ENCODE data around the gene TMEM126A.
"Not testable (repeated sequence)": the region's sequence is repeated elsewhere in the genome, so short reads cannot be mapped to it uniquely, and the experiment has no call there.

DNA sequence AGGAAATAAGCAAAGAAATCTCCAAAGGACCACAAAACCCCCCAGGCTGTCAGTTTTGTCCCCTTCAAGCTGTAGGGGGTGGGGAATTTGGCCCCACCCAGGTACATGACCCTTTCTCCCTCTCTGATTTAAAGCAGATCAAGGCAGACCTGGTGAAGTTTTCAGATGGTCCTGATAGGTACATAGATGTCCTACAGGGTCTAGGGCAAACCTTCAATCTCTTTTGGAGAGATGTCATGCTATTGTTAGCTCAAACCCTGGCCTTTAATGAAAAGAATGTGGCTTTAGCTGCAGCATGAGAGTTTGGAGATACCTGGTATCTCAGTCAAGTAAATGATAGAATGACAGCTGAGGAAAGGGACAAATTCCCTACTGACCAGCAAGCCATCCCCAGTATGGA, 39.1 kb upstream of the TMEM126A start:
- TF ChIP-seq, protein P1, sequence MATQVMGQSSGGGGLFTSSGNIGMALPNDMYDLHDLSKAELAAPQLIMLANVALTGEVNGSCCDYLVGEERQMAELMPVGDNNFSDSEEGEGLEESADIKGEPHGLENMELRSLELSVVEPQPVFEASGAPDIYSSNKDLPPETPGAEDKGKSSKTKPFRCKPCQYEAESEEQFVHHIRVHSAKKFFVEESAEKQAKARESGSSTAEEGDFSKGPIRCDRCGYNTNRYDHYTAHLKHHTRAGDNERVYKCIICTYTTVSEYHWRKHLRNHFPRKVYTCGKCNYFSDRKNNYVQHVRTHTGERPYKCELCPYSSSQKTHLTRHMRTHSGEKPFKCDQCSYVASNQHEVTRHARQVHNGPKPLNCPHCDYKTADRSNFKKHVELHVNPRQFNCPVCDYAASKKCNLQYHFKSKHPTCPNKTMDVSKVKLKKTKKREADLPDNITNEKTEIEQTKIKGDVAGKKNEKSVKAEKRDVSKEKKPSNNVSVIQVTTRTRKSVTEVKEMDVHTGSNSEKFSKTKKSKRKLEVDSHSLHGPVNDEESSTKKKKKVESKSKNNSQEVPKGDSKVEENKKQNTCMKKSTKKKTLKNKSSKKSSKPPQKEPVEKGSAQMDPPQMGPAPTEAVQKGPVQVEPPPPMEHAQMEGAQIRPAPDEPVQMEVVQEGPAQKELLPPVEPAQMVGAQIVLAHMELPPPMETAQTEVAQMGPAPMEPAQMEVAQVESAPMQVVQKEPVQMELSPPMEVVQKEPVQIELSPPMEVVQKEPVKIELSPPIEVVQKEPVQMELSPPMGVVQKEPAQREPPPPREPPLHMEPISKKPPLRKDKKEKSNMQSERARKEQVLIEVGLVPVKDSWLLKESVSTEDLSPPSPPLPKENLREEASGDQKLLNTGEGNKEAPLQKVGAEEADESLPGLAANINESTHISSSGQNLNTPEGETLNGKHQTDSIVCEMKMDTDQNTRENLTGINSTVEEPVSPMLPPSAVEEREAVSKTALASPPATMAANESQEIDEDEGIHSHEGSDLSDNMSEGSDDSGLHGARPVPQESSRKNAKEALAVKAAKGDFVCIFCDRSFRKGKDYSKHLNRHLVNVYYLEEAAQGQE (IDR thresholded peaks at IDR 0.05), result not testable (repeated sequence)
- TF ChIP-seq, protein P2, sequence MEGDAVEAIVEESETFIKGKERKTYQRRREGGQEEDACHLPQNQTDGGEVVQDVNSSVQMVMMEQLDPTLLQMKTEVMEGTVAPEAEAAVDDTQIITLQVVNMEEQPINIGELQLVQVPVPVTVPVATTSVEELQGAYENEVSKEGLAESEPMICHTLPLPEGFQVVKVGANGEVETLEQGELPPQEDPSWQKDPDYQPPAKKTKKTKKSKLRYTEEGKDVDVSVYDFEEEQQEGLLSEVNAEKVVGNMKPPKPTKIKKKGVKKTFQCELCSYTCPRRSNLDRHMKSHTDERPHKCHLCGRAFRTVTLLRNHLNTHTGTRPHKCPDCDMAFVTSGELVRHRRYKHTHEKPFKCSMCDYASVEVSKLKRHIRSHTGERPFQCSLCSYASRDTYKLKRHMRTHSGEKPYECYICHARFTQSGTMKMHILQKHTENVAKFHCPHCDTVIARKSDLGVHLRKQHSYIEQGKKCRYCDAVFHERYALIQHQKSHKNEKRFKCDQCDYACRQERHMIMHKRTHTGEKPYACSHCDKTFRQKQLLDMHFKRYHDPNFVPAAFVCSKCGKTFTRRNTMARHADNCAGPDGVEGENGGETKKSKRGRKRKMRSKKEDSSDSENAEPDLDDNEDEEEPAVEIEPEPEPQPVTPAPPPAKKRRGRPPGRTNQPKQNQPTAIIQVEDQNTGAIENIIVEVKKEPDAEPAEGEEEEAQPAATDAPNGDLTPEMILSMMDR (IDR thresholded peaks at IDR 0.05; ENCODE audit: low read depth, low read length, missing input control), result not testable (repeated sequence)
- not testable (repeated sequence) for TF ChIP-seq EGR1 (IDR thresholded peaks at IDR 0.05; ENCODE audit: low read depth in 2 of 2); RXRA (IDR thresholded peaks at IDR 0.05); JUND (IDR thresholded peaks at IDR 0.05); HNF4A (conservative IDR thresholded peaks at IDR 0.05)
- TF ChIP-seq, protein P3, sequence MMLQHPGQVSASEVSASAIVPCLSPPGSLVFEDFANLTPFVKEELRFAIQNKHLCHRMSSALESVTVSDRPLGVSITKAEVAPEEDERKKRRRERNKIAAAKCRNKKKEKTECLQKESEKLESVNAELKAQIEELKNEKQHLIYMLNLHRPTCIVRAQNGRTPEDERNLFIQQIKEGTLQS (IDR thresholded peaks at IDR 0.05), result not testable (repeated sequence)

Measured in liver (tissue), 3 donors.